ENCODE measurements around the gene TMEM14B. TPM values are rescaled to one million over a fixed set of nuclear protein-coding genes. Genes with fewer than 3 reads are reported as not detected.

Gene TMEM14B
- total RNA-seq, 1 experiment from 2014 or later: 90.7 TPM

DNA sequence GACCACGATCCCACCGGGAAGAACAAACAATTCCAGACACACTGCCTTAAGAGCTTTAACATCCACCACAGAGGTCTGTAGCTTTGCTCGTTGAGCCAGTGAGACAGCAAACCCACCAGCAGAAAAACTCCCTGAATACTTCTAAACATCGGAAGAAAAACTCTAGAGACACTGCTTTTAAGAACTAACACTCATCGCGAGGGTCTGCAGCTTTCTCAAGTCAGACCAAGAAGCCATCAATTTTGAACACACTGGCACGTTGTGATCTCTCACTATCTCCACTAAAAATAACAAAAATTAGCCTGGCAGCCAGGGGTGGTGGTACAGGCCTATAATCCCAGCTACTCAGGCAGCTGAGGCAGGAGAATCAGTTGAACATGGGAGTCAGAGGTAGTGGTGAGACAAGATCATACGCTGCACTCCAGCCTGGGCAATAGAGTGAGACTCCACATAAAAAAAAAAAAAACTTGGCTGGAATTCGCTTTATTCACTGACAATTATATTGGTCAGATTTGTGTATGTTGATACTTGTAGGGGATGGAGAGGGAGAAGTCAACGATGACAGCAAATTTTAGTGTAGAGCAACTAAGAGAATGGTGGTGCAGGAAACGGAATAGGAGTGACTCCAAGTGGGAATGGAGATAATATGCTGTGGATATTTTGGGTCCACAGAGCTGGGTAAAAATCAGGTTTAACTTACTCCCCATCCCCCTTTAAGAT, 25.6 kb upstream of the TMEM14B start:
- Histone ChIP-seq H3K36me3 (ENCODE audit: insufficient read depth, low read length, poor library complexity, severe bottlenecking) (no peaks in the 10 kb centered on the region), H3K4me3 (ENCODE audit: low read depth, low read length, poor library complexity, severe bottlenecking) (peak overlapping the region; percentile 70), H3K9me3 (ENCODE audit: low read depth, low read length, poor library complexity, severe bottlenecking) (peaks cover 4% of the 10 kb centered on the region), H3K27me3 (replicated peaks; ENCODE audit: insufficient read depth, low read depth, low read length, poor library complexity) (no peaks in the 10 kb centered on the region), H3K4me1 (ENCODE audit: insufficient read depth, low read length, poor library complexity, severe bottlenecking) (peaks cover 15% of the 10 kb centered on the region), H3K27ac (ENCODE audit: low read depth, low read length, poor library complexity, severe bottlenecking) (peak overlapping the region; percentile 85)
- POLR2A ChIA-PET (ENCODE audit: low non-redundant PET): interaction anchor here (0.8 kb wide), 1 partner anchor 30 kb away, joined by 4 read pairs; no protein-coding TSS in a partner anchor
- CTCF ChIA-PET: interaction anchor here (1.2 kb wide), 1 partner anchor 244 kb away, joined by 5 read pairs; no protein-coding TSS in a partner anchor
- intact Hi-C loops (cut with micrococcal nuclease; ENCODE audit: unreplicated experiment): loop anchor here (2.0 kb wide), 1 partner anchor 25 kb away; the partner anchor contains the start of gene TMEM14B
- no peak for TF ChIP-seq EZH2 (IDR thresholded peaks at IDR 0.05; ENCODE audit: borderline replicate concordance, low read depth, low read length, poor library complexity, severe bottlenecking)
- TF ChIP-seq, protein P1, sequence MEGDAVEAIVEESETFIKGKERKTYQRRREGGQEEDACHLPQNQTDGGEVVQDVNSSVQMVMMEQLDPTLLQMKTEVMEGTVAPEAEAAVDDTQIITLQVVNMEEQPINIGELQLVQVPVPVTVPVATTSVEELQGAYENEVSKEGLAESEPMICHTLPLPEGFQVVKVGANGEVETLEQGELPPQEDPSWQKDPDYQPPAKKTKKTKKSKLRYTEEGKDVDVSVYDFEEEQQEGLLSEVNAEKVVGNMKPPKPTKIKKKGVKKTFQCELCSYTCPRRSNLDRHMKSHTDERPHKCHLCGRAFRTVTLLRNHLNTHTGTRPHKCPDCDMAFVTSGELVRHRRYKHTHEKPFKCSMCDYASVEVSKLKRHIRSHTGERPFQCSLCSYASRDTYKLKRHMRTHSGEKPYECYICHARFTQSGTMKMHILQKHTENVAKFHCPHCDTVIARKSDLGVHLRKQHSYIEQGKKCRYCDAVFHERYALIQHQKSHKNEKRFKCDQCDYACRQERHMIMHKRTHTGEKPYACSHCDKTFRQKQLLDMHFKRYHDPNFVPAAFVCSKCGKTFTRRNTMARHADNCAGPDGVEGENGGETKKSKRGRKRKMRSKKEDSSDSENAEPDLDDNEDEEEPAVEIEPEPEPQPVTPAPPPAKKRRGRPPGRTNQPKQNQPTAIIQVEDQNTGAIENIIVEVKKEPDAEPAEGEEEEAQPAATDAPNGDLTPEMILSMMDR (conservative IDR thresholded peaks at IDR 0.05; ENCODE audit: low read depth, low read length): no peak
- DNase-seq (ENCODE audit: low spot score): no peak
- TSS peak; percentile 68 for BruUV-seq (replicated peaks)

DNA sequence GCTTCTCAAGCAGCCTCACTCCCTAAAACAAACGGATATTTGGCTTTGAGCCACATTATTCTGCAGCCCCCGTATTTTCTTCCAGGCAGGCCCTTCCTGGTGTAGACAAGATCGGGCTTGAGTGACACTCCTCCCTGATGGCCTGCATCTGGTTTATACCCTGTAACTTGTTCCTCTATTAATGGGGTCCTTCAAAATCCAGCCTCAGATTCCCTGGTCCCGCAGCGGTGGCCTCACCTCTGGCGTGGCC, 25.1 kb upstream of the TMEM14B start:
- peaks cover 15% of the 10 kb centered on the region for H3K4me1 ChIP-seq (ENCODE audit: insufficient read depth, low read length, poor library complexity, severe bottlenecking)
- no peak for DNase-seq (ENCODE audit: low spot score)
- no peak for TF ChIP-seq EZH2 (IDR thresholded peaks at IDR 0.05; ENCODE audit: borderline replicate concordance, low read depth, low read length, poor library complexity, severe bottlenecking)
- TF ChIP-seq, protein P1 (conservative IDR thresholded peaks at IDR 0.05; ENCODE audit: low read depth, low read length): no peak
- H3K27me3 ChIP-seq (replicated peaks; ENCODE audit: insufficient read depth, low read depth, low read length, poor library complexity): no peaks in the 10 kb centered on the region
- H3K36me3 ChIP-seq (ENCODE audit: insufficient read depth, low read length, poor library complexity, severe bottlenecking): no peaks in the 10 kb centered on the region
- no TSS peak for BruUV-seq (replicated peaks)
- intact Hi-C loops (cut with micrococcal nuclease; ENCODE audit: unreplicated experiment): loop anchor here (2.0 kb wide), 1 partner anchor 24 kb away; the partner anchor contains the start of gene TMEM14B
- H3K9me3 ChIP-seq (ENCODE audit: low read depth, low read length, poor library complexity, severe bottlenecking): peaks cover 4% of the 10 kb centered on the region
- ChIA-PET POLR2A (ENCODE audit: low non-redundant PET) (interaction anchor here (0.8 kb wide), 1 partner anchor 31 kb away, joined by 4 read pairs; no protein-coding TSS in a partner anchor), CTCF (interaction anchor here (1.2 kb wide), 1 partner anchor 244 kb away, joined by 5 read pairs; no protein-coding TSS in a partner anchor)
- peak overlapping the region; percentile 85 for H3K27ac ChIP-seq (ENCODE audit: low read depth, low read length, poor library complexity, severe bottlenecking)
- H3K4me3 ChIP-seq (ENCODE audit: low read depth, low read length, poor library complexity, severe bottlenecking): peak overlapping the region; percentile 70

DNA sequence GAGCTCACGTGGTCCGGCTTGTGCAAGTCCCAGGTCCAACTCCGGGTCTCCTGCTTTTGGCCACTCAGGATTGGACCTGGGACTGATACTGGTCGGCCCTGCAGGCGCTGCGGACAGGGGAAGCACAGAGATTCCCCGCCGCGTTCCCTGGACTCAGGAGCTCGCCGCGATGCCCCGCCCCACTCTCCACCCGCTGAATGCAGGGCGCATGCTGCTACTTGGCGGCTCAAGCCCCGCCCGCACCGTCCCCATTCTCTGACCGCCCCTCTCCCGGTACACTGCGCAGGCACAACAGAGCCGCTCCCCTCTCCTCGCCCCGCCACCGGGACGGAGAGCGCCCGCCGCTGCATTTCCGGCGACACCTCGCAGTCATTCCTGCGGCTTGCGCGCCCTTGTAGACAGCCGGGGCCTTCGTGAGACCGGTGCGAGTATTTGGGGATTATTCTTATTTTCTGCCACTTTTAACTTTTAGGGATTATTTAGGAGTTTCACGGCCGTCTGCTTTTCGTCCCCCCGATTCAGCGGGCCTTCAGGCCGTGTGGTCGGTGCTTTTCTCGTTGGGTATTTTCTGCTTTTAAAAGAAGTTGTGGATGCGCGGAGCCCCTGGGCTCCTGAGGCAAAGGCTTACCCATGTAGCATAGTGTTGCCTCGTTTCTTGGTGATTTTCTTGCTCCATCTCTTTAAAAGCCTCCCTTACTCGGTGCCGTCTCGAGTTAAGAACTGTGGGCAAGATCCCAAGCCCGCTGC, 24.6 kb upstream of the TMEM14B start, which contains the start of gene TMEM14C:
Gene TMEM14C (plus strand): TSS at position 251 of the 747 bp plus-strand sequence. CDS start 1,544 bp downstream, outside the sequence.
- intact Hi-C loops (cut with micrococcal nuclease; ENCODE audit: unreplicated experiment): loop anchor here (2.0 kb wide), 1 partner anchor 24 kb away; the partner anchor contains the start of gene TMEM14B
- BruUV-seq (replicated peaks): TSS peak; percentile 66
- Histone ChIP-seq H3K4me3 (ENCODE audit: low read depth, low read length, poor library complexity, severe bottlenecking) (peak within 1 kb of the TSS; percentile 70), H3K27me3 (replicated peaks; ENCODE audit: insufficient read depth, low read depth, low read length, poor library complexity) (no peaks in the 10 kb centered on the region), H3K27ac (ENCODE audit: low read depth, low read length, poor library complexity, severe bottlenecking) (peak within 1 kb of the TSS; percentile 85), H3K9me3 (ENCODE audit: low read depth, low read length, poor library complexity, severe bottlenecking) (peaks cover 4% of the 10 kb centered on the region), H3K36me3 (ENCODE audit: insufficient read depth, low read length, poor library complexity, severe bottlenecking) (no peaks in the 10 kb centered on the region), H3K4me1 (ENCODE audit: insufficient read depth, low read length, poor library complexity, severe bottlenecking) (peaks cover 15% of the 10 kb centered on the region)
- peak; percentile 96 for DNase-seq (ENCODE audit: low spot score)
- TF ChIP-seq, protein P1 (conservative IDR thresholded peaks at IDR 0.05; ENCODE audit: low read depth, low read length): no peak
- no peak for TF ChIP-seq EZH2 (IDR thresholded peaks at IDR 0.05; ENCODE audit: borderline replicate concordance, low read depth, low read length, poor library complexity, severe bottlenecking)
- ChIA-PET POLR2A (ENCODE audit: low non-redundant PET) (interaction anchor here (0.8 kb wide), 1 partner anchor 31 kb away, joined by 4 read pairs; no protein-coding TSS in a partner anchor), CTCF (interaction anchor here (1.2 kb wide), 1 partner anchor 244 kb away, joined by 5 read pairs; no protein-coding TSS in a partner anchor)
